Renal cortex interstitium (tissue), 11 donors: ENCODE measurements around the gene LGALS9. TPM values are rescaled to one million over a fixed set of nuclear protein-coding genes. Genes with fewer than 3 reads are reported as not detected.
"Not testable (repeated sequence)": the region's sequence is repeated elsewhere in the genome, so short reads cannot be mapped to it uniquely, and the experiment has no call there.

Experiments used
- DNase-seq, 11 donors: peaks; one replicate each; pipeline ENCODE4 v3.0.0-alpha.2; 2013; ENCODE audit warnings: low read depth in 9 of 11, low spot score in 4 of 11; ENCODE audit errors: extremely low read depth in 1 of 11
- polyA plus RNA-seq, 3 donors: library from polyadenylated mRNA; unstranded; fragments of 120-200 nt; gene quantifications; one replicate each; pipeline ENCODE4 v1.2.1, GENCODE V29; 2013; ENCODE audit not compliant: insufficient read length in 3 of 3

LGALS9 gene
- polyA plus RNA-seq, 3 donors, result 11.1 to 19.2 (median 16.4) TPM

- no peak for DNase-seq
Observed at GRCh38 chr17:27621942-27622559, 8.9 kb upstream of the LGALS9 start.

- DNase-seq, result no peak
Observed at GRCh38 chr17:27622986-27623385, 8.0 kb upstream of the LGALS9 start.

GRCh38 chr17:27623614-27624013, 7.4 kb upstream of the LGALS9 start:
- no peak for DNase-seq

- no peak for DNase-seq
Observed at GRCh38 chr17:27624539-27624938, 6.4 kb upstream of the LGALS9 start.

GRCh38 chr17:27625856-27626255, 5.1 kb upstream of the LGALS9 start:
- DNase-seq, result no peak

GRCh38 chr17:27627514-27627913, 3.5 kb upstream of the LGALS9 start:
- no peak for DNase-seq

- DNase-seq, result no peak
Observed at GRCh38 chr17:27628376-27628775, 2.6 kb upstream of the LGALS9 start.

- DNase-seq, result not testable (repeated sequence)
Observed at GRCh38 chr17:27629260-27629659, 1.7 kb upstream of the LGALS9 start.

- no peak for DNase-seq
Observed at GRCh38 chr17:27631411-27631760, 398 bp downstream of the LGALS9 start.

- no peak for DNase-seq
Observed at GRCh38 chr17:27631897-27632725, 1.1 kb downstream of the LGALS9 start.

GRCh38 chr17:27632766-27633165, 1.8 kb downstream of the LGALS9 start:
- peak in 2 of 11 donors; percentile 18 to 23 for DNase-seq

GRCh38 chr17:27633312-27634025, 2.5 kb downstream of the LGALS9 start:
- no peak for DNase-seq

GRCh38 chr17:27634026-27634335, 3.0 kb downstream of the LGALS9 start:
- DNase-seq, result no peak

- DNase-seq, result no peak
Observed at GRCh38 chr17:27634776-27635175, 3.8 kb downstream of the LGALS9 start.

GRCh38 chr17:27635275-27635823, 4.4 kb downstream of the LGALS9 start:
- DNase-seq, result no peak

GRCh38 chr17:27636005-27636520, 5.1 kb downstream of the LGALS9 start:
- DNase-seq, result not testable (repeated sequence)

- not testable (repeated sequence) for DNase-seq
Observed at GRCh38 chr17:27637818-27638217, 6.8 kb downstream of the LGALS9 start.

- DNase-seq, result not testable (repeated sequence)
Observed at GRCh38 chr17:27638415-27638914, 7.5 kb downstream of the LGALS9 start.

- DNase-seq, result no peak
Observed at GRCh38 chr17:27640790-27641189, 9.8 kb downstream of the LGALS9 start.

- no peak for DNase-seq
Observed at GRCh38 chr17:27644586-27644985, 13.6 kb downstream of the LGALS9 start.
